ENCODE results near the gene ZBTB45. TPM values are rescaled to one million over a fixed set of nuclear protein-coding genes. Genes with fewer than 3 reads are reported as not detected.
A peak's percentile ranks its signal among the peaks of the same experiment; 100 is the strongest.

The ZBTB45 gene
- total and polyA plus RNA-seq, 12 donors, result 7.1 to 13.3 (median 9.3) TPM

DNA sequence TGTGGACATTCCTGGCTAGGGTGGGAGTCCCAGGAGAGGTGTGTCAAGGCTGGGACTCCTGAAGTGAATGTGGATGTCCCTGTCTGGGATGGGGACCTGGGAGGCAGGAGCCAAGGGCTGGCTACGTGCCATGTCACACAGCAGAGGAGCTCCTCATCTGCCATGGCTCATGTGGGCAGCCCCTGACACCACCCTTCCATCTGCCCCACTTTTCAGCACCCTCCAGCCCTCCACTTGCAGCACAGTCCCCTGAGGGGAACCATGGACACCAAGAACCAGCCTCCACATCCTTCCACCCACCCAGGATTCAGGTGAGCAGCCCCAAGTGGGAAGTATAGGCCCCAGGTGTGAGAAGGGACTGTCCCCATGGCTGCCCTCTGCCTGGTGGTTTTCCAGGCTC, 41.7 kb downstream of the ZBTB45 start:
- 100% methylated on average over 1 of the region's 1 CpG for WGBS, 2 donors
- intact Hi-C loops (cut with DNase I), result no loop called here
- peaks cover 0 to 47% (median 8%) of the 10 kb centered on the region in 9 donors for H3K36me3 ChIP-seq
- H3K9me3 ChIP-seq, result no peaks in the 10 kb centered on the region
- ATAC-seq (no peak), DNase-seq (no peak)
- H3K4me1 ChIP-seq, result peaks cover 5 to 23% (median 18%) of the 10 kb centered on the region in 9 donors
- H3K4me3 ChIP-seq, result no peak overlapping the region
- H3K27ac ChIP-seq, result peak overlapping the region in 3 of 10 donors; percentile 86 to 95 (median 94)
- TF ChIP-seq, protein P1, sequence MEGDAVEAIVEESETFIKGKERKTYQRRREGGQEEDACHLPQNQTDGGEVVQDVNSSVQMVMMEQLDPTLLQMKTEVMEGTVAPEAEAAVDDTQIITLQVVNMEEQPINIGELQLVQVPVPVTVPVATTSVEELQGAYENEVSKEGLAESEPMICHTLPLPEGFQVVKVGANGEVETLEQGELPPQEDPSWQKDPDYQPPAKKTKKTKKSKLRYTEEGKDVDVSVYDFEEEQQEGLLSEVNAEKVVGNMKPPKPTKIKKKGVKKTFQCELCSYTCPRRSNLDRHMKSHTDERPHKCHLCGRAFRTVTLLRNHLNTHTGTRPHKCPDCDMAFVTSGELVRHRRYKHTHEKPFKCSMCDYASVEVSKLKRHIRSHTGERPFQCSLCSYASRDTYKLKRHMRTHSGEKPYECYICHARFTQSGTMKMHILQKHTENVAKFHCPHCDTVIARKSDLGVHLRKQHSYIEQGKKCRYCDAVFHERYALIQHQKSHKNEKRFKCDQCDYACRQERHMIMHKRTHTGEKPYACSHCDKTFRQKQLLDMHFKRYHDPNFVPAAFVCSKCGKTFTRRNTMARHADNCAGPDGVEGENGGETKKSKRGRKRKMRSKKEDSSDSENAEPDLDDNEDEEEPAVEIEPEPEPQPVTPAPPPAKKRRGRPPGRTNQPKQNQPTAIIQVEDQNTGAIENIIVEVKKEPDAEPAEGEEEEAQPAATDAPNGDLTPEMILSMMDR (IDR thresholded peaks at IDR 0.05), result no peak
- H3K27me3 ChIP-seq, result no peaks in the 10 kb centered on the region

DNA sequence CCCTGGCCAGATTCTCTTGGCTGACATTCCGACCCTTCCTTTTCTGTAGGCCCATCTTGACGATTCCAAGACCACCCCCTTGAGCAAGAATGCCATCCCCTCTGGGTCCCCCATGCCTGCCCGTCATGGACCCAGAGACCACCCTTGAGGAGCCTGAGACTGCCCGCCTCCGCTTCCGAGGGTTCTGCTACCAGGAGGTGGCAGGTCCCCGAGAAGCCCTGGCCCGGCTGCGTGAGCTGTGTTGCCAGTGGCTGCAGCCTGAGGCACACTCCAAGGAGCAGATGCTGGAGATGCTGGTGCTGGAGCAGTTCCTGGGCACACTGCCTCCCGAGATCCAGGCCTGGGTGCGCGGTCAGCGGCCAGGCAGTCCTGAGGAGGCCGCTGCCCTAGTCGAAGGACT, 42.5 kb downstream of the ZBTB45 start:
- Histone ChIP-seq H3K4me1 (peaks cover 5 to 23% (median 18%) of the 10 kb centered on the region in 9 donors), H3K27me3 (no peaks in the 10 kb centered on the region), H3K4me3 (peak overlapping the region in 4 of 10 donors; percentile 58 to 75 (median 72)), H3K36me3 (peaks cover 0 to 51% (median 8%) of the 10 kb centered on the region in 9 donors), H3K9me3 (no peaks in the 10 kb centered on the region), H3K27ac (peak overlapping the region in 8 of 10 donors; percentile 86 to 95 (median 89))
- TF ChIP-seq, protein P1 (IDR thresholded peaks at IDR 0.05), result no peak
- DNase-seq (no peak), ATAC-seq (no peak)
- intact Hi-C loops (cut with DNase I), result no loop called here
- WGBS, 2 donors, result 86 to 87% methylated on average over 15 of the region's 15 CpGs

DNA sequence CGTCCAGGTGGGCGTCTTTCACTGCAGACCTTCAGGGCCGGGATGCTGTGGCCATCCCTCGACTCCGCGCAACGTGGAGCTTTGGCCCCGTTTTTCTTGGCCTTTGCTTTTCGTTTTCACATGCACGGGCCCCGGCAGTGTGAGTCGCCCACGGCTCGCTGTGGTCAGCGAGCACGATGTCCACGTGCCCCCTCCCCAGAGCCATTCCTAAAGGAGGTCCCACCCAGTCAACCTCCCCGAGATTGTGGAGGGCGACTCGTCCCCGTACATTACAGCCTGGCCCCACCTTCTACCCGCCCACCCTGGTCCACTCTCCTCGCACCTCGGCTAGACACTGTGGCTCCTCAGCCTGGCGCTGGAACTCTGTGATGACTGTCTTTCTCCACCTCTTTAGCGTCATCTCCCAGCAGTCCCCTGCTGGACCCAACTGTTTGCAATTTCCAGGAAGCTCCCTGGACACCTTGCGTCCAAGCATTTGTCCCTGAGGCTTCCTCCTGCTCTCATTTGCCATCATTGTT, 43.1 kb downstream of the ZBTB45 start:
- Histone ChIP-seq H3K27me3 (no peaks in the 10 kb centered on the region), H3K27ac (peak overlapping the region; percentile 81 to 95 (median 87)), H3K9me3 (no peaks in the 10 kb centered on the region), H3K4me1 (peaks cover 5 to 23% (median 18%) of the 10 kb centered on the region in 9 donors), H3K36me3 (peaks cover 0 to 55% (median 11%) of the 10 kb centered on the region in 9 donors), H3K4me3 (peak overlapping the region; percentile 54 to 75 (median 66))
- intact Hi-C loops (cut with DNase I), result no loop called here
- 2% methylated on average over 27 of the region's 27 CpGs for WGBS, 2 donors
- ATAC-seq (peak in 5 of 8 donors; percentile 1 to 23 (median 9)), DNase-seq (peak in 1 of 2 donors; percentile 31)
- TF ChIP-seq, protein P1 (IDR thresholded peaks at IDR 0.05), result no peak

DNA sequence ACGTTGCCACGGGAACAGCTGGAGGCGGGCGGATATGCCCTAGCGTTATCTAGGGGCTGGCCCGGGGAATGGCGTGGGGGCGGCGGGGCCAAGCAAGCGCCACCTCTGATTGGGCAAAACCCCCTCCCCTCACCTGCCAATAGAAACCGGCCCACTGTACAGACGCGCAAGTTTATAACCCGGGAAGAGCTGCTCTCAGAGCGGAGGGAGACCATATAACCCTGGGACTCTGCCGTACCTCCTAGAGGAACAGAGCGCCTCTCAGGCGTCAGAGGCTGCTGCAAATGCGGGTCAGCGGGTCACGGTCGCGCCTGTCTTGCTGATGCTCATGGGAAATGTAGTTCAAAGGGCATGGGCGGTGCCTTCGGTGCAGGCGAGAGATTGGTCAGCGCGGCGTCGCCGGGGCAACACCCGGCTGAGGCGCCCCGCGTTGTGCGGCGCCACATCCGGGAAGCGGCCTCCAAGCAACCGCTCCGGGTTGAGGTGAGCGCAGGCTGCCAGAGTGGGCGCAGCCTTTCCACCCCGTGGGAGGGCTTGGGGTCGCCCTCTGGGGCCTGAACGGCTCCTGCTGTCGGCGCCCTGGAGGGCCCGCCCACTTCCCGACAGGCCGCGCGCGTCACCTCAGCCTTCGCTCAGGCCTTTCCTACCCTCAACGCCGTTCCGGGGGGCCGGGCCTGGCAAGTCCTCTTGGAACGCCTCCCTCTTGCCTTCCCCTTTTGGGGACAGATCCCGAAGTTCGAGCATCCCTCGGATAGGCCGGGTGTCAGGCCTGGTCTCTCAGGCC, 43.7 kb downstream of the ZBTB45 start, which contains the start of gene ZNF446:
TSS of gene ZNF446 (plus strand) at position 639 of the 784 bp plus-strand sequence. CDS start 867 bp downstream, outside the sequence.
- Histone ChIP-seq H3K9me3 (no peaks in the 10 kb centered on the region), H3K27ac (peak within 1 kb of the TSS; percentile 81 to 95 (median 87)), H3K4me3 (peak within 1 kb of the TSS; percentile 54 to 75 (median 66)), H3K36me3 (peaks cover 0 to 54% (median 12%) of the 10 kb centered on the region in 9 donors), H3K4me1 (peaks cover 5 to 23% (median 18%) of the 10 kb centered on the region in 9 donors), H3K27me3 (no peaks in the 10 kb centered on the region)
- TF ChIP-seq, protein P1 (IDR thresholded peaks at IDR 0.05), result peak in 1 of 9 donors; percentile 23
- 0% methylated on average over 64 of the region's 64 CpGs for WGBS, 2 donors
- ATAC-seq (peak; percentile 91 to 96 (median 95)), DNase-seq (peak; percentile 93 to 97)
- intact Hi-C loops (cut with DNase I), result no loop called here

All from heart right ventricle (tissue), 16 donors.